HepG2 (cell line): ENCODE measurements around the gene CCDC57. TPM values are rescaled to one million over a fixed set of nuclear protein-coding genes. Genes with fewer than 3 reads are reported as not detected.

ENCODE experiments used
- ARID2 ChIP-seq: sonication (generic); formaldehyde crosslinking; IDR thresholded peaks from 2 replicates; pipeline ENCODE4 v1.8.1; 2022; ENCODE audit warnings: mild to moderate bottlenecking, missing genetic modification reagents, borderline replicate concordance
- ELF1 ChIP-seq: sonication (generic); formaldehyde crosslinking; IDR thresholded peaks from 2 replicates; pipeline ENCODE4 v1.4.0; 2020; ENCODE audit warnings: missing genetic modification reagents
- IRF2 ChIP-seq: IDR thresholded peaks from 2 replicates; pipeline ENCODE4 v1.6.1; 2018; ENCODE audit warnings: missing genetic modification reagents, missing compliant biosample characterization
- KAT7 ChIP-seq: IDR thresholded peaks from 2 replicates; pipeline ENCODE4 v1.6.1; 2018; ENCODE audit warnings: borderline replicate concordance, missing compliant biosample characterization
- SRSF1 ChIP-seq: fragments of 200-400 bp; formaldehyde crosslinking; optimal IDR thresholded peaks from 2 replicates; pipeline ENCODE3; 2017; ENCODE audit warnings: mild to moderate bottlenecking, low read depth, low read length, moderate library complexity
- TOPORS ChIP-seq: sonication (generic); formaldehyde crosslinking; IDR thresholded peaks from 2 replicates; pipeline ENCODE4 v1.8.0; 2023; ENCODE audit warnings: mild to moderate bottlenecking, missing genetic modification reagents
- ZNF143 ChIP-seq: sonication (generic); formaldehyde crosslinking; IDR thresholded peaks from 2 replicates; pipeline ENCODE4 v1.4.0; 2020; ENCODE audit warnings: missing genetic modification reagents
- ZNF274 ChIP-seq: sonication (generic); formaldehyde crosslinking; IDR thresholded peaks from 2 replicates; pipeline ENCODE4 v1.5.1; 2020; ENCODE audit warnings: mild to moderate bottlenecking, missing genetic modification reagents
- ZNF329 ChIP-seq: sonication (generic); formaldehyde crosslinking; IDR thresholded peaks from 2 replicates; pipeline ENCODE4 v1.9.0; 2021; ENCODE audit warnings: low read depth, mild to moderate bottlenecking, missing genetic modification reagents
- ZNF33A ChIP-seq: sonication (generic); formaldehyde crosslinking; IDR thresholded peaks from 2 replicates; pipeline ENCODE4 v1.5.1; 2020; ENCODE audit warnings: missing genetic modification reagents, mild to moderate bottlenecking, moderate library complexity, borderline replicate concordance
- ZNF773 ChIP-seq: sonication (generic); formaldehyde crosslinking; IDR thresholded peaks from 2 replicates; pipeline ENCODE4 v1.4.0; 2020; ENCODE audit warnings: missing genetic modification reagents, borderline replicate concordance
- ZNF782 ChIP-seq: sonication (generic); formaldehyde crosslinking; IDR thresholded peaks from 2 replicates; pipeline ENCODE4 v1.4.0; 2020; ENCODE audit warnings: missing genetic modification reagents, mild to moderate bottlenecking, borderline replicate concordance
- polyA plus RNA-seq, 8 experiments: library from polyadenylated mRNA; depleted of rRNA in 3 of 8; stranded (reverse) in 7 of 8; unstranded in 1 of 8; fragments of >200 nt; fragmentation: Illumina TruSeq in 4 of 8; extraction: Trizol in 4 of 8; gene quantifications; 2 replicates each; pipeline versions ENCODE4 v1.2.1 to v1.2.3, GENCODE V29; 2011 to 2016; ENCODE audit warnings: low read depth in 4 of 8, missing spikeins in 1 of 8, mixed read lengths in 1 of 8; ENCODE audit not compliant: insufficient read depth in 1 of 8
- total RNA-seq, 5 experiments: library from RNA; depleted of rRNA; stranded (reverse); fragments of >200 nt; fragmentation: Illumina TruSeq; extraction: Trizol; gene quantifications; 2 replicates each; pipeline ENCODE4 v1.2.3, GENCODE V29; 2016; ENCODE audit warnings: low read depth in 1 of 5
- TF ChIP-seq, protein P1 (sequence below): sonication (generic); formaldehyde crosslinking; IDR thresholded peaks from 2 replicates; pipeline ENCODE4 v1.5.1; 2020; ENCODE audit warnings: mild to moderate bottlenecking, missing genetic modification reagents, borderline replicate concordance
- TF ChIP-seq, protein P2 (sequence below): sonication (generic); formaldehyde crosslinking; IDR thresholded peaks from 2 replicates; pipeline ENCODE4 v1.8.0; 2022; ENCODE audit warnings: mild to moderate bottlenecking, missing genetic modification reagents; ENCODE audit not compliant: insufficient replicate concordance
- TF ChIP-seq, protein P3 (sequence below): sonication (generic); formaldehyde crosslinking; IDR thresholded peaks from 2 replicates; pipeline ENCODE4 v1.8.0; 2022; ENCODE audit warnings: mild to moderate bottlenecking, missing genetic modification reagents
- TF ChIP-seq, protein P4 (sequence below): sonication (generic); formaldehyde crosslinking; IDR thresholded peaks from 2 replicates; pipeline ENCODE4 v1.8.1; 2023; ENCODE audit warnings: mild to moderate bottlenecking, missing genetic modification reagents

The CCDC57 gene
- total and polyA plus RNA-seq, 2 of the 13 experiments (the other 11 are each of a cell fraction or from before 2014, with no cell fraction given), result 59.3 to 59.9 TPM

DNA sequence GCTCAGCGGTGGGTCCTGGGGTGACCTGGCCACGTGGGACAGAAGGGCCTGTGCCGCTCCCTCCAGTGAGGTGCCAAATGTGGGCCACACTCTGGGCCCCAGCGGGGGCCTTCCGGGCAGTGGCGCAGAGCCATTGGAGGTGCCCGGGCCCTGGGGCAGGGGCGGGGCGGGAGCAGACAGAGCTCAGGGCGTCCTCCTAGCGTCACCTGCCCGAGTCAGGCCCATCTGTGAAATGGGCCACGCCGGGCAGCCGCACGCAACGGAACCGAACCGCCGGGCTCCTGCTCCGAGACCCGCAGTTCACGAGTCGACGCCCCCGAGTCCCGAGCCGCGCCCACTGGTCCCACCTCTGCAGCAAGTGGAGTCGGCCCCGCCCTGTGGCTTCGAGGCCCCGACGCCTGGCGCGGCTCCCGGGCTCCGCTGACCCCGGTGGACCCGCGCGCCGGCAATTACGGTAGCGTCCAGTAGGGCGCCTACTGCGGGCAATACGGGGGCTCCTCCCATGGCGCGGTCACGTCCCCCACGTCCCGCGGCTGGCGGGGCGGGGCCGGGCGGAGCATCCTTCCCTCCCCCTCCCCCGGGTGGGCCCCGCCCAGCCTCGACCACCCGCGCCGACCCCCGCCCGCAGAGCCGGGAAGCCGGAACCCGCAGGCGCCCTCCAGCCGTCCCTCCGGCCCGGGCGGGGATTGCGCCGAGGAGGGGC lies 18.1 kb upstream of the CCDC57 start (continued):
- TF ChIP-seq, protein P1, sequence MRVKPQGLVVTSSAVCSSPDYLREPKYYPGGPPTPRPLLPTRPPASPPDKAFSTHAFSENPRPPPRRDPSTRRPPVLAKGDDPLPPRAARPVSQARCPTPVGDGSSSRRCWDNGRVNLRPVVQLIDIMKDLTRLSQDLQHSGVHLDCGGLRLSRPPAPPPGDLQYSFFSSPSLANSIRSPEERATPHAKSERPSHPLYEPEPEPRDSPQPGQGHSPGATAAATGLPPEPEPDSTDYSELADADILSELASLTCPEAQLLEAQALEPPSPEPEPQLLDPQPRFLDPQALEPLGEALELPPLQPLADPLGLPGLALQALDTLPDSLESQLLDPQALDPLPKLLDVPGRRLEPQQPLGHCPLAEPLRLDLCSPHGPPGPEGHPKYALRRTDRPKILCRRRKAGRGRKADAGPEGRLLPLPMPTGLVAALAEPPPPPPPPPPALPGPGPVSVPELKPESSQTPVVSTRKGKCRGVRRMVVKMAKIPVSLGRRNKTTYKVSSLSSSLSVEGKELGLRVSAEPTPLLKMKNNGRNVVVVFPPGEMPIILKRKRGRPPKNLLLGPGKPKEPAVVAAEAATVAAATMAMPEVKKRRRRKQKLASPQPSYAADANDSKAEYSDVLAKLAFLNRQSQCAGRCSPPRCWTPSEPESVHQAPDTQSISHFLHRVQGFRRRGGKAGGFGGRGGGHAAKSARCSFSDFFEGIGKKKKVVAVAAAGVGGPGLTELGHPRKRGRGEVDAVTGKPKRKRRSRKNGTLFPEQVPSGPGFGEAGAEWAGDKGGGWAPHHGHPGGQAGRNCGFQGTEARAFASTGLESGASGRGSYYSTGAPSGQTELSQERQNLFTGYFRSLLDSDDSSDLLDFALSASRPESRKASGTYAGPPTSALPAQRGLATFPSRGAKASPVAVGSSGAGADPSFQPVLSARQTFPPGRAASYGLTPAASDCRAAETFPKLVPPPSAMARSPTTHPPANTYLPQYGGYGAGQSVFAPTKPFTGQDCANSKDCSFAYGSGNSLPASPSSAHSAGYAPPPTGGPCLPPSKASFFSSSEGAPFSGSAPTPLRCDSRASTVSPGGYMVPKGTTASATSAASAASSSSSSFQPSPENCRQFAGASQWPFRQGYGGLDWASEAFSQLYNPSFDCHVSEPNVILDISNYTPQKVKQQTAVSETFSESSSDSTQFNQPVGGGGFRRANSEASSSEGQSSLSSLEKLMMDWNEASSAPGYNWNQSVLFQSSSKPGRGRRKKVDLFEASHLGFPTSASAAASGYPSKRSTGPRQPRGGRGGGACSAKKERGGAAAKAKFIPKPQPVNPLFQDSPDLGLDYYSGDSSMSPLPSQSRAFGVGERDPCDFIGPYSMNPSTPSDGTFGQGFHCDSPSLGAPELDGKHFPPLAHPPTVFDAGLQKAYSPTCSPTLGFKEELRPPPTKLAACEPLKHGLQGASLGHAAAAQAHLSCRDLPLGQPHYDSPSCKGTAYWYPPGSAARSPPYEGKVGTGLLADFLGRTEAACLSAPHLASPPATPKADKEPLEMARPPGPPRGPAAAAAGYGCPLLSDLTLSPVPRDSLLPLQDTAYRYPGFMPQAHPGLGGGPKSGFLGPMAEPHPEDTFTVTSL (CRISPR knock-in tag), result peak; percentile 62; the same call in 1 of the 2 replicates
- TF ChIP-seq ZNF782 (CRISPR knock-in tag) (peak; percentile 98), ZNF143 (CRISPR knock-in tag) (peak; percentile 54), ZNF773 (CRISPR knock-in tag) (peak; percentile 97), SRSF1 (no peak), ZNF33A (CRISPR knock-in tag) (peak; percentile 84; the same call in 1 of the 2 replicates), TOPORS (CRISPR knock-in tag) (peak; percentile 98), ELF1 (CRISPR knock-in tag) (0 out of 2 replicates have a peak, but pooled peaks have one; percentile 46), ARID2 (CRISPR knock-in tag) (peak; percentile 90; the same call in 1 of the 2 replicates), ZNF274 (CRISPR knock-in tag) (peak; percentile 96), ZNF329 (CRISPR knock-in tag) (peak; percentile 94), KAT7 (CRISPR knock-in tag) (no peak; the same call in 1 of the 2 replicates), IRF2 (CRISPR knock-in tag) (peak; percentile 89; the same call in 1 of the 2 replicates)
- TF ChIP-seq, protein P2, sequence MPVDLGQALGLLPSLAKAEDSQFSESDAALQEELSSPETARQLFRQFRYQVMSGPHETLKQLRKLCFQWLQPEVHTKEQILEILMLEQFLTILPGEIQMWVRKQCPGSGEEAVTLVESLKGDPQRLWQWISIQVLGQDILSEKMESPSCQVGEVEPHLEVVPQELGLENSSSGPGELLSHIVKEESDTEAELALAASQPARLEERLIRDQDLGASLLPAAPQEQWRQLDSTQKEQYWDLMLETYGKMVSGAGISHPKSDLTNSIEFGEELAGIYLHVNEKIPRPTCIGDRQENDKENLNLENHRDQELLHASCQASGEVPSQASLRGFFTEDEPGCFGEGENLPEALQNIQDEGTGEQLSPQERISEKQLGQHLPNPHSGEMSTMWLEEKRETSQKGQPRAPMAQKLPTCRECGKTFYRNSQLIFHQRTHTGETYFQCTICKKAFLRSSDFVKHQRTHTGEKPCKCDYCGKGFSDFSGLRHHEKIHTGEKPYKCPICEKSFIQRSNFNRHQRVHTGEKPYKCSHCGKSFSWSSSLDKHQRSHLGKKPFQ (CRISPR knock-in tag), result peak; percentile 68
- TF ChIP-seq, protein P3, sequence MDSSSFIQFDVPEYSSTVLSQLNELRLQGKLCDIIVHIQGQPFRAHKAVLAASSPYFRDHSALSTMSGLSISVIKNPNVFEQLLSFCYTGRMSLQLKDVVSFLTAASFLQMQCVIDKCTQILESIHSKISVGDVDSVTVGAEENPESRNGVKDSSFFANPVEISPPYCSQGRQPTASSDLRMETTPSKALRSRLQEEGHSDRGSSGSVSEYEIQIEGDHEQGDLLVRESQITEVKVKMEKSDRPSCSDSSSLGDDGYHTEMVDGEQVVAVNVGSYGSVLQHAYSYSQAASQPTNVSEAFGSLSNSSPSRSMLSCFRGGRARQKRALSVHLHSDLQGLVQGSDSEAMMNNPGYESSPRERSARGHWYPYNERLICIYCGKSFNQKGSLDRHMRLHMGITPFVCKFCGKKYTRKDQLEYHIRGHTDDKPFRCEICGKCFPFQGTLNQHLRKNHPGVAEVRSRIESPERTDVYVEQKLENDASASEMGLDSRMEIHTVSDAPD, result peak; percentile 45; the same call in 1 of the 2 replicates
- TF ChIP-seq, protein P4, sequence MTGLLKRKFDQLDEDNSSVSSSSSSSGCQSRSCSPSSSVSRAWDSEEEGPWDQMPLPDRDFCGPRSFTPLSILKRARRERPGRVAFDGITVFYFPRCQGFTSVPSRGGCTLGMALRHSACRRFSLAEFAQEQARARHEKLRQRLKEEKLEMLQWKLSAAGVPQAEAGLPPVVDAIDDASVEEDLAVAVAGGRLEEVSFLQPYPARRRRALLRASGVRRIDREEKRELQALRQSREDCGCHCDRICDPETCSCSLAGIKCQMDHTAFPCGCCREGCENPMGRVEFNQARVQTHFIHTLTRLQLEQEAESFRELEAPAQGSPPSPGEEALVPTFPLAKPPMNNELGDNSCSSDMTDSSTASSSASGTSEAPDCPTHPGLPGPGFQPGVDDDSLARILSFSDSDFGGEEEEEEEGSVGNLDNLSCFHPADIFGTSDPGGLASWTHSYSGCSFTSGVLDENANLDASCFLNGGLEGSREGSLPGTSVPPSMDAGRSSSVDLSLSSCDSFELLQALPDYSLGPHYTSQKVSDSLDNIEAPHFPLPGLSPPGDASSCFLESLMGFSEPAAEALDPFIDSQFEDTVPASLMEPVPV (CRISPR knock-in tag), result peak; percentile 95
